ENCODE results near the gene PTCH1. TPM values are rescaled to one million over a fixed set of nuclear protein-coding genes. Genes with fewer than 3 reads are reported as not detected.

Gene PTCH1
- total RNA-seq, 1 experiment from 2014 or later: 7.6 TPM

GRCh38 chr9:95457769-95458168, 59.0 kb downstream of the PTCH1 start:
- TF ChIP-seq CTCF (IDR thresholded peaks at IDR 0.05; ENCODE audit: unreplicated experiment): no peak
- H3K9me3 Mint-ChIP-seq (ENCODE audit: low read depth, unreplicated experiment): no peaks in the 10 kb centered on the region
- intact Hi-C loops (cut with micrococcal nuclease; ENCODE audit: unreplicated experiment): no loop called here
- CTCF ChIA-PET: no interaction called here
- no peak for DNase-seq
- no peaks in the 10 kb centered on the region for H3K27me3 Mint-ChIP-seq (ENCODE audit: unreplicated experiment)
- no peaks in the 10 kb centered on the region for H3K36me3 Mint-ChIP-seq (ENCODE audit: insufficient read depth, unreplicated experiment)
- H3K4me3 Mint-ChIP-seq (ENCODE audit: low read depth, unreplicated experiment): no peak overlapping the region
- no peaks in the 10 kb centered on the region for H3K4me1 Mint-ChIP-seq (ENCODE audit: low read depth, unreplicated experiment)
- BruUV-seq (replicated peaks): no TSS peak
- H3K27ac Mint-ChIP-seq (ENCODE audit: unreplicated experiment): no peak overlapping the region

- TF ChIP-seq CTCF (IDR thresholded peaks at IDR 0.05; ENCODE audit: unreplicated experiment): no peak
- H3K27me3 Mint-ChIP-seq (ENCODE audit: unreplicated experiment): no peaks in the 10 kb centered on the region
- no TSS peak for BruUV-seq (replicated peaks)
- DNase-seq: no peak
- H3K27ac Mint-ChIP-seq (ENCODE audit: unreplicated experiment): no peak overlapping the region
- intact Hi-C loops (cut with micrococcal nuclease; ENCODE audit: unreplicated experiment): no loop called here
- H3K9me3 Mint-ChIP-seq (ENCODE audit: low read depth, unreplicated experiment): no peaks in the 10 kb centered on the region
- H3K4me3 Mint-ChIP-seq (ENCODE audit: low read depth, unreplicated experiment): no peak overlapping the region
- no peaks in the 10 kb centered on the region for H3K4me1 Mint-ChIP-seq (ENCODE audit: low read depth, unreplicated experiment)
- CTCF ChIA-PET: no interaction called here
- H3K36me3 Mint-ChIP-seq (ENCODE audit: insufficient read depth, unreplicated experiment): no peaks in the 10 kb centered on the region
Observed at GRCh38 chr9:95455714-95456113, 61.1 kb downstream of the PTCH1 start.

- DNase-seq: no peak
- H3K4me1 Mint-ChIP-seq (ENCODE audit: low read depth, unreplicated experiment): no peaks in the 10 kb centered on the region
- no peak overlapping the region for H3K4me3 Mint-ChIP-seq (ENCODE audit: low read depth, unreplicated experiment)
- no peak overlapping the region for H3K27ac Mint-ChIP-seq (ENCODE audit: unreplicated experiment)
- CTCF ChIA-PET: interaction anchor here (0.7 kb wide), 1 partner anchor 148 kb away, joined by 3 read pairs; no protein-coding TSS in a partner anchor
- H3K36me3 Mint-ChIP-seq (ENCODE audit: insufficient read depth, unreplicated experiment): no peaks in the 10 kb centered on the region
- TF ChIP-seq CTCF (IDR thresholded peaks at IDR 0.05; ENCODE audit: unreplicated experiment): no peak
- no peaks in the 10 kb centered on the region for H3K9me3 Mint-ChIP-seq (ENCODE audit: low read depth, unreplicated experiment)
- intact Hi-C loops (cut with micrococcal nuclease; ENCODE audit: unreplicated experiment): no loop called here
- no peaks in the 10 kb centered on the region for H3K27me3 Mint-ChIP-seq (ENCODE audit: unreplicated experiment)
- no TSS peak for BruUV-seq (replicated peaks)
Observed at GRCh38 chr9:95452176-95452575, 64.6 kb downstream of the PTCH1 start.

- Mint-ChIP-seq H3K27me3 (ENCODE audit: unreplicated experiment) (no peaks in the 10 kb centered on the region), H3K9me3 (ENCODE audit: low read depth, unreplicated experiment) (no peaks in the 10 kb centered on the region), H3K4me1 (ENCODE audit: low read depth, unreplicated experiment) (no peaks in the 10 kb centered on the region), H3K27ac (ENCODE audit: unreplicated experiment) (no peak overlapping the region), H3K36me3 (ENCODE audit: insufficient read depth, unreplicated experiment) (peaks cover 5% of the 10 kb centered on the region), H3K4me3 (ENCODE audit: low read depth, unreplicated experiment) (no peak overlapping the region)
- CTCF ChIA-PET: no interaction called here
- no peak for TF ChIP-seq CTCF (IDR thresholded peaks at IDR 0.05; ENCODE audit: unreplicated experiment)
- no peak for DNase-seq
- intact Hi-C loops (cut with micrococcal nuclease; ENCODE audit: unreplicated experiment): no loop called here
- BruUV-seq (replicated peaks): no TSS peak
Observed at GRCh38 chr9:95451065-95451426, 65.7 kb downstream of the PTCH1 start.
